NB4 (cell line): ENCODE data around the gene MAST4.

ENCODE experiments used
- MYC ChIP-seq: IDR thresholded peaks from 2 replicates; pipeline ENCODE4 v1.6.1; 2011; ENCODE audit warnings: low read depth, low read length
- POLR2A ChIP-seq: IDR thresholded peaks from 2 replicates; pipeline ENCODE4 v1.6.1; 2011; ENCODE audit warnings: mild to moderate bottlenecking; ENCODE audit not compliant: insufficient read length; ENCODE audit errors: extremely low read depth
- TF ChIP-seq, protein P1 (sequence below): IDR thresholded peaks from one replicate; pipeline ENCODE4 v1.5.1; 2012; ENCODE audit warnings: low read depth, low read length
- TF ChIP-seq, protein P2 (sequence below): IDR thresholded peaks from 2 replicates; pipeline ENCODE4 v1.6.1; 2011; ENCODE audit warnings: low read depth, low read length

DNA sequence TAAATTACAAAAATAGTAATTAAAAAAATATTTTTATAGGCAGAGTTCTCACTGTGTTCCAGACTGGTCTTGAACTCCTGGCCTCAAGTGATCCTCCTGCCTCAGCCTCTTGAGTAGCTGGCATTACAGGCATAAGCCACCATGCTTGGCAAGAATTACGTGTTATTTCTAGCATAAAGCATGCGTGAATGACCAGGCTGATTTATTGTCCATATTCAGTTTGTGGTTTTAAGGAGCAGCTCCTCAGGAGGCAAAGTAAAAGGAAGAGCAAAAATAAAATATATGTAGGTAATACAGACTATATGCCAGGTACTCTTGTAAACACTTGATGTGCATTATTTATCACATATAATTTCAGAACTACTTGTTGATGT, 607.5 kb downstream of the MAST4 start:
- TF ChIP-seq, protein P1, sequence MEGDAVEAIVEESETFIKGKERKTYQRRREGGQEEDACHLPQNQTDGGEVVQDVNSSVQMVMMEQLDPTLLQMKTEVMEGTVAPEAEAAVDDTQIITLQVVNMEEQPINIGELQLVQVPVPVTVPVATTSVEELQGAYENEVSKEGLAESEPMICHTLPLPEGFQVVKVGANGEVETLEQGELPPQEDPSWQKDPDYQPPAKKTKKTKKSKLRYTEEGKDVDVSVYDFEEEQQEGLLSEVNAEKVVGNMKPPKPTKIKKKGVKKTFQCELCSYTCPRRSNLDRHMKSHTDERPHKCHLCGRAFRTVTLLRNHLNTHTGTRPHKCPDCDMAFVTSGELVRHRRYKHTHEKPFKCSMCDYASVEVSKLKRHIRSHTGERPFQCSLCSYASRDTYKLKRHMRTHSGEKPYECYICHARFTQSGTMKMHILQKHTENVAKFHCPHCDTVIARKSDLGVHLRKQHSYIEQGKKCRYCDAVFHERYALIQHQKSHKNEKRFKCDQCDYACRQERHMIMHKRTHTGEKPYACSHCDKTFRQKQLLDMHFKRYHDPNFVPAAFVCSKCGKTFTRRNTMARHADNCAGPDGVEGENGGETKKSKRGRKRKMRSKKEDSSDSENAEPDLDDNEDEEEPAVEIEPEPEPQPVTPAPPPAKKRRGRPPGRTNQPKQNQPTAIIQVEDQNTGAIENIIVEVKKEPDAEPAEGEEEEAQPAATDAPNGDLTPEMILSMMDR, result no peak
- TF ChIP-seq POLR2A (no peak), MYC (no peak)
- TF ChIP-seq, protein P2, sequence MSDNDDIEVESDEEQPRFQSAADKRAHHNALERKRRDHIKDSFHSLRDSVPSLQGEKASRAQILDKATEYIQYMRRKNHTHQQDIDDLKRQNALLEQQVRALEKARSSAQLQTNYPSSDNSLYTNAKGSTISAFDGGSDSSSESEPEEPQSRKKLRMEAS, result no peak
